HG03457 (cell line): Measurements from ENCODE around the gene SLC23A3.
"Not testable (repeated sequence)": the region's sequence is repeated elsewhere in the genome, so short reads cannot be mapped to it uniquely, and the experiment has no call there.

Source experiments
- ATAC-seq: cut with Tn5 transposase; IDR thresholded peaks from one replicate; pipeline ENCODE4 v1.9.1; 2021; ENCODE audit warnings: moderate number of reproducible peaks; ENCODE audit not compliant: unreplicated experiment

SLC23A3 gene

GRCh38 chr2:219205165-219205538 is 35.3 kb upstream of the SLC23A3 start:
- ATAC-seq: no peak

GRCh38 chr2:219204425-219205164 is 34.8 kb upstream of the SLC23A3 start:
- no peak for ATAC-seq

GRCh38 chr2:219201331-219201730 is 31.5 kb upstream of the SLC23A3 start:
- not testable (repeated sequence) for ATAC-seq

- ATAC-seq: not testable (repeated sequence)
These were observed 30.9 kb upstream of the SLC23A3 start for GRCh38 chr2:219200502-219201326.

GRCh38 chr2:219199470-219200211 is 29.8 kb upstream of the SLC23A3 start:
- ATAC-seq: no peak

- no peak for ATAC-seq
These were observed 29.1 kb upstream of the SLC23A3 start for GRCh38 chr2:219198974-219199373.

GRCh38 chr2:219197388-219197787 is 27.6 kb upstream of the SLC23A3 start:
- ATAC-seq: no peak

- no peak for ATAC-seq
These were observed 17.1 kb upstream of the SLC23A3 start for GRCh38 chr2:219186754-219187456.

- ATAC-seq: no peak
These were observed 14.3 kb upstream of the SLC23A3 start for GRCh38 chr2:219184121-219184520.

- ATAC-seq: no peak
These were observed 13.4 kb upstream of the SLC23A3 start for GRCh38 chr2:219183151-219183772.

- ATAC-seq: no peak
These were observed 12.7 kb upstream of the SLC23A3 start for GRCh38 chr2:219182331-219183150.

- ATAC-seq: no peak
These were observed 11.7 kb upstream of the SLC23A3 start for GRCh38 chr2:219181531-219181930.

- no peak for ATAC-seq
These were observed 11.1 kb upstream of the SLC23A3 start for GRCh38 chr2:219180961-219181360.

- no peak for ATAC-seq
These were observed 10.0 kb upstream of the SLC23A3 start for GRCh38 chr2:219179601-219180465.

GRCh38 chr2:219178377-219179175 is 8.7 kb upstream of the SLC23A3 start:
- ATAC-seq: no peak

GRCh38 chr2:219177552-219178376 is 7.9 kb upstream of the SLC23A3 start, which contains the start of gene RETREG2:
RETREG2 (plus strand) TSS chr2:219178275; CDS start chr2:219178353, 78 bp downstream.
- ATAC-seq: no peak
